ENCODE data around the gene TBL1X.
"Not testable (repeated sequence)": the region's sequence is repeated elsewhere in the genome, so short reads cannot be mapped to it uniquely, and the experiment has no call there.

The TBL1X gene

DNA sequence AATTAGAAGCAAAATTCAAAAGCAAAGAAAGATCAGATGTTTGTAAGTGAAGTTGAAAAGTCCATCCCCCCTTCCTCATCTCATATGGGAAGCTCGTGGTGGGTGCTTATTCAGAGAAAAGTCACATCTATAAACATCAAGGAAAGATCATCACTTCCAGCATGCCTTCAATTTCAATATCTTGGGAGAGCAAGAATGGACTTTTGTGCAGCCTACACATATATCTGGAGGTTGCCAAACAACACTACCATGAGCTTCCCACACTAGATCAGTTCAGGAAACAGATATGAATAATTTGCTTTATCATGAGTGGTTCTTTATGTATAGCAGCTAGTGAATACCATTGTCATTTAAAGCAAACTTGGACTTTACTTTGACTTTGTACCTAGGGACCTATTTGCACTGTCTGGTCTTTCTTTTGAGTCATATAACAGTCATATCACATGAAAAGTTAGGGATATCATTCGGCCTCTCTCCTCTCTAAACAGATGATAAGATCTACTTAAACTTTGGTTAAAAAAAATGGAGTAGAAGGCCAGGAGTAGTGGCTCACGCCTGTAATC lies 5.6 kb upstream of the TBL1X start:
- DNase-seq (ENCODE audit: low read depth) = no peak

DNA sequence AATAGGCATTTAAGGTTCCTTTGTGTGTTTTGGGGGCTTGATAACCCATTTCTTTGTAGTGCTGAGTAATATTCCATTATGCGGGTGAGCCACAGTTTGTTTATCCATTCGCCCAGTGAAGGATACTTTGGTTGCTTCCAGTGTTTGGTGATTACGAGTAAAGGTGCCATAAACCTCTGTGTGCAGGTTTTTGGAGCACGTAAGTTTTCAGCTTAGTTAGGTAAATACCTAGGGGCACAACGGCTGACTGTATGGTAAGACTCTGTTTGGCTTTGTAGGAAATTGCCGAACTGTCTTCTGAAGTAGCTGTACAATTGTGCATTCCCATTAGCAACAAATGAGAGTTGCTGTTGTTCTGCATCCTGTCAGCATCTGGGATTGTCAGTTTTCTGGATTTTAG lies 3.8 kb upstream of the TBL1X start:
- no peak for DNase-seq (ENCODE audit: low read depth)

DNA sequence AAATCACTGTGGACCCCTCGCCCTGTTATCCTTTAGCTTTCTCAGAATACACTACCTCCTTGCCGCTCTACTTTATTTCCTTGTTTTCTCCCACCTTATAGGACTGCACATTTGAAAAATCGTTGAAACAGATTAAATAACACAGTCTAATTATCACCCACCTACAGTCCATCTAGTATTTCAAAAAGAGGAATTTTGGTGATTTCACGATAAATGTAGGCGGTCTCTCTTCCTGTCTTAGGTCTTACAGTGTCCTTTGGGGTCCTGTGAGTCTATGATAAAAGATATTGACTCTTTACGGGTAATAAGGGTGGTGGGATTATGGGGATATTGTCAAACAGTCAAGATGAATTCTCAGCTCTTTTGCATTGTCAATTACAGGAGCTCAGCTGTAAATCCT lies 2.4 kb upstream of the TBL1X start:
- no peak for DNase-seq (ENCODE audit: low read depth)

DNA sequence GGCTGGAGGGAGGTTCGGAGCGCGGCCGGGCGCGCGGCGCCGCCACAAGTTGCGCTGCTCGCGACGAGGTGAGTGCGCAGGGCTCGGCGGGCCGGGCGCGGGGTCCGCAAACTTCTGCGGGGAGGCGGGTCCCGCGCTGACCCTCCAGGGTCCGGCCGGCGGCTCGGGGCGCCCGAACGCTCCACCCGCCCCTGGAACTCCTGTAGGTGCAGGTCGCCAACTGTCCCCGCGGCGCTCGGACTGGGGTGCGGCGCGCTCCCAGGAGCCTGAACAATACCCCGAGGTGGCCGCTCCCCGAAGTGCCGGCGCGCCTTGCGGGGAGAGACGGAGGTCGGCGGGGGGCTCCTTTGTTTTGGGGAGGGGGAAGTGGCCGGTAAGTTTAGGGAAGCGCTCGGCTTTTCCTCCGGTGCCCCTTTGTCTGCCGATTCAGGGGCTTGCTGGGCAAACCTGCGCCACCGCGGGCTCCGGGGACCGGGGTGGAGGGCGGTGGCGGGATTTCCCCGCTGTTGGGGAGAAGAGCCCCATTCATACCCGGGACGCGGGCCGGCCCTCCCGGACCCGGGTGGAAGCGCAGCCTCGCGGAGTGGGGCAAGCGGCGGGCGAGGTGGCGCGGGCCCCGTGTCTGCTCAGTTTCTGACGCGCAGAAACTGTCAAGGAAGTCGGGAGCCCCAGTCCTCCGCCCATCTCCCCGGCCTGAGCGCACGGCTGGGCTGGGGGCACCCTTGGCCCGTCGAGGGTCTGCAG lies 694 bp downstream of the TBL1X start:
- no peak for DNase-seq (ENCODE audit: low read depth)

DNA sequence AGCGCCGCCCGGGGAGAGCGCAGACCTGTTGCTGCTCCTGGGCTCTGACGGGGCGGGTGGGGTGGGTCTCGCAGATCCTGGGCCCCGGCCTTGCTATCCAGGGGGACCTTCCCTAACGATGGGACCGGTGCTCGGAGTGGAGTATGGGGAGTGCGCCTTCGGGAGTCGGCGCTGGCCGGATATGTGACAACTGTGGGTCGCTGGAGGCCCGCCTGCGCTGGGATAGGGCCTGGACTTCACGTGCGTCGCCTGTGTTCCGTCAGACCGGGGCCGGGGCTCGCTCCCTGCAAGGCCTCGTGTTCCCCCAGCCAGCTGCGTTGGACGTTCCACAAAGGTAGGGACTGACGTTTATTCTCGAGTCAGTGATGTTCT lies 1.3 kb downstream of the TBL1X start:
- DNase-seq (ENCODE audit: low read depth) = no peak

DNA sequence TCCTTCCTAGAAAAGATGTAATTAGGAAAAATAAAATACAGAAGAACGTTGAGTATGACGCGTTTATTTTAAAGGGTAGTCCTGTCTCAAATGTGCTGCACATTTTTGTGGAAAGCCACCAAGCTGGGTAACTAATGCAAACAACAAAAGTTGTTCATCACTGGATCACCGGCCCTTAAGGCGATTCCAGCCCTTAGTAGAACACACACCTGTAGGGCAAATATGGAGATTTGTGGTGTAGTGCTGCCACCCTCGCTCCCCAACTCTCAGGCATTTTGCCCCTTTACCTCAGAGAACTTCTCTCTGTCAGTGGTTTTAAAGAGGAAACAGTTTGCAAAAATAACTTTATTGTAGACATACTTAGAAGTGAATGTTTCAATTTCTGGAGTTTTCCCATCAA lies 1.9 kb downstream of the TBL1X start:
- DNase-seq (ENCODE audit: low read depth) = no peak

DNA sequence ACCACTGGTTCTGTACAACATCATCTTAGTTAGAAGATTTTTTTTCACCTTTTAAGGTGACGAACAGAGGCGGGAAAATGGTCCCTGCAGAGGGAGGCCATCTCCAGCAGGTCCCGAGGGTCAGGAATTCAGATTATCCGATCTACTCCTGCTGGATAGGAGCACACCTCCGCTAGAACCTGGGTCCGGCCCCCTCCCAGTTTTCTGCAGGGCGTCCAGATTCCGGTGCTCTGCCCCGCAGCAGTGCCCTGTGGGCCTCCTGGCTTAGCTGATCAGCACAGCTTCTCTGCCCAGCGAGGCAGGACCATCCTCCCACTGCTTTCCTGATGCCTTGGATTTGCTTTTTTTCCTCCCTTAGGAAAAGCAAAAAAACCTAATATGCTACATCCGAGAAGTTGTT lies 2.3 kb downstream of the TBL1X start:
- DNase-seq (ENCODE audit: low read depth) = no peak

DNA sequence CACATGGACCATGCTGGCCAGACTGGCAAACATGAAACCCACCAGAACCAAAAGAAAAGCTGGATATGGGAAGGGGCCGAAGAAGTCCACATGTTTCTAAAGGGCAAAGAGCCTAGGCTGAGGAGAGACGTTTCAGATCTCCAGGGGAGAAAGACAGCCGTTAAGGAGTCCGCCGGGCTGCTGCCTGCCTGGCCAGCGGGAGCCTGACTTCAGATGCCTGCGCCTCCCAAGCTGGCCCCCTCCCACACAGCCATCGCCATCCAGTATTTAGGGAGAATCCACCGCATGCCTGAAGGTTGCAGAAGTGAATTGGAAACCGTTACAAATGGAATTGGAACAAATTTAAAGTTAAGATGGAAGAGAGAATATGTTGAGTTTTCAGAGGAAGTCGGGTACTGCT lies 2.9 kb downstream of the TBL1X start:
- no peak for DNase-seq (ENCODE audit: low read depth)

DNA sequence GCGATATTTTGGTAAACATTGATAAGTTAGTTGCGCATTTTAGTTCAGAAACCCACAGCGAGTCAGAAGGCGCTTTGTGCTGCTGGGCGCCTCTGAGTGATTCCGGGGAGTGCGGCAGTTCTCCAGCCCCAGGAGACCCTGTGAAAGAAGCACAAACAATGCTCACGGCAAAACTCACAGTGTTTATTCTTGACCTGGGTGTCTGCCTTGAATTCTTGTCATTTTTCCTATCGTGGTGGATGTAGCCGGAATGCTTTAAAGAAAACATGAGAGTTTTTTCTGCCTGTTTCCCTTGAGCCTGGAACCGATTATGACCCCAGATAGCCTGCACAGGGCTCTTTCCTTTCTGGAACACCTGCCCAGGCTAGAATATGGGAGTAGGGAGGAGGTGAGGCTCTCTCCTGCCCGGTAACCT lies 6.7 kb downstream of the TBL1X start:
- no peak for DNase-seq (ENCODE audit: low read depth)

DNA sequence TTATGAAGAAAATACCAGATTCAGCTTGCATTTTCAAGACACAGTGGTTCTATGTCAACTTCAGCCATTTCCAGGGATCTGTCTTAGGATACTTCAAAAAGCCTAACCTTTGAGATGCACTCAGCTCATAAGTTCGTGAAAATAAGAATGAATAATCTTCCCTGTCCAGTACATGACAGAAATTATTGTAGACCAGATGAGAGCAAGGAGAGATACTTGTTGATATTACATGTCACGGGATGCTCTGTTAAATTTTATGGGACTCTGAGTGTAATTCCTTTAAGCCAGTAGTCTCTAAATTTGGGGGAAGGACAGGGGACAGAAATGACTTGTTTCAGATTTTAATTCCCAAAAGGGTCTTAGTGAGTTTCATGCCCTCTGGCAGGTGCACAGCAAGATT lies 8.8 kb downstream of the TBL1X start:
- no peak for DNase-seq (ENCODE audit: low read depth)

DNA sequence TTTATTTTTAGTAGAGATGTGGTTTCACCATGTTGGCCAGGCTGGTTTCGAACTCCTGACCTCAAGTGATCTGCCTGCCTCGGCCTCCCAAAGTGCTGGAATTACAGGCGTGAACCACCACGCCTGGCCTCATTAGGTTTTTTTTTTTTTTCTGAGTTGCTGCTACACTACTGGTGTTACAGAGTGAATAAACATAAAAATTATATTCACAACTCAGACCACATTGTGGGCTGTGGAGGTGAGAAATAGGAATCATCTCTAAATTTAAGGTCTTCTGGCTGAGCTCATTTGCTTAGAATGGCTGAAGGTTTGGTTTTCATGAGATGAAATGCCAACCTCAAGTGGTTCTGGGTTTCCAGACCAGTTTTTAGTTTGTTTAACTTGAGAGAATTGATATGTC lies 10.6 kb downstream of the TBL1X start:
- not testable (repeated sequence) for DNase-seq (ENCODE audit: low read depth)

DNA sequence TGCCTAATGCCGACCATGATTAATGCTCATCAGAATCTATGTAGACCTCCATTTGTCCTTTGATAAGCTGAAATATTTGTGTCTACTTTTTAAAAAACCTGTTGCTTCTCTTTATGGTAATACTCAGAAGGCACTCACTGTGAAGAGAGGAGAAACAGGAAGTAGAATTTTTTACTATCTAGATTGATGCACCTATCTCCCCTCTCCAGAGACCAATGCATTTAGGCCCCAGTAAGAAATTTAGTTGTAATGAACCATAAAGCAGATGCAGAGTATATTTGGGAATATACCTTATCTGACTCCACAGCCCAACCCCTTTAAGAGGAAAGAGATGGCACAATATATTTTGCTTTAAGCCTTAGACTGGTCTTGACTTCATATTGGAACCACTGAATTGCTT lies 11.1 kb downstream of the TBL1X start:
- no peak for DNase-seq (ENCODE audit: low read depth)

DNA sequence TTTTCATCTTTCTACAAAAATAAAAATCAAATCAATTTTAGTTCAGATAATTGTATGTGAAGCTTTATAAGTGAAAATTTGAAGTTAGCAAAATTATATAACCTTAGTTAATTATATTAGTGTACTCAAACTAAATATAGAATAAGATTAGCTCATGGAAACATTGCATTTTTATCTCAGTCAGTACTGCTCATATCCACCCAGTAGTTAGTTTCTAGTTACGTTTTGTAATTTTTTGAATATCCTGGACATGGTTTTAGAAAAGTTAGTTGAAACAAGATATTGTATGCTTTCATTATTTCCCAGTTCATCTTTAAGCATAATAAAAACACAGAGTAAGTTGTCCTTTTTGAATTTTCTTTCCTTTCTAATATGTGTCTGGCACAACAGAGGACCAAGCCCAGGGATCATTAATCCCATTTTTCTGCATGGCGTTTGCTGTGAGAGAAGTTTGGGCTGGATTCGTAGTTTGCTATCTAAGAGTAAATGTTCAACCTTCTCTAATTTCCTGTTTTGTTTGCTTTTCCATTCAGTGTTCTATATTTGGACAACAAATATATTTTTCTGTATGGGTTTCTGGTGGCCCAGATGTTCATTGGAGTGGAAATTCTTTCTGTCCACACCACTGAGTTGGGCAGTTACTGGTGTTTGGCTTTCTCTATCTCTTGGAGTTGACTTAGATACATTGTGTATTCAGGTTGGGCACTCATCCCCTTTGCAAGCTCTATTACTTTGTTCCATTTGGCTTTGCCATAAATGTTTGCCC lies 12.1 kb downstream of the TBL1X start:
- no peak for DNase-seq (ENCODE audit: low read depth)

DNA sequence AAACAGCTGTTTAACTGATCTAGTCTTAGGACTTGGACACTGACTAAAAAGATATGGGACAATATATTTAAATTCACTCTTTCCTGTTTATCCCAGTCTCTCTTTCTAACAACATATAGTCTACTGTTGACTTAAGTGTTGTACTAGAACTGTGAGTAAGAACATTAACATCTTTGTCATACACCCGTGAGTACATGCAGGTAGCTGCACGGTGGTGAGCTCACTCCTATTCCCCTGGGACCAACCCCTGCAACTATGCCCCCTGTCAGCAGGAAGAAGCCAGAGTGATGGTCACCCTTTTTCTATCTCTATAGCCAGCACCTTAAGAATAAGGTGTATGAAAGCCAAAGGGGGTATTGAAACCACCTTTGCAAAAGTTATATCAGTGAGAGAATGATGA lies 17.6 kb downstream of the TBL1X start:
- no peak for DNase-seq (ENCODE audit: low read depth)

DNA sequence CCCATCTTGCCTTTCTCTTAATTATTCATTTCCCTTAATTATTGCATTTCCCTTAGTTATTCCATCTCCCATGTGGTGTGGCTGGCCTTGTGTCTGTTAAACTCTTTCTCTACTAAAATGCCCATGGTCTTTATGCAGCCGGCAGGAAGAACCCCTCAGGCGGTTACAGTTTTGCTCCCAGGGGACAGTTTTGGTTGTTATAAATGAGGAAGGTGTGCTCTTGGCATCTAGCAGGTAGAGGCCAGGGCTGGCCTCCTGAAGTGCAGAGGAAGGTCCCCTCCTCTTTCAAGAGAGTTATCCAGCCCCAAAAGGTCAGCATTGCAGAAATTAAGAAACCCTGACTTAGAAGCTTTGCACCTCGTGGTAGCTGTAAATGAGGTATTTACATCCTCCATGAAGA lies 18.0 kb downstream of the TBL1X start:
- DNase-seq (ENCODE audit: low read depth) = no peak

DNA sequence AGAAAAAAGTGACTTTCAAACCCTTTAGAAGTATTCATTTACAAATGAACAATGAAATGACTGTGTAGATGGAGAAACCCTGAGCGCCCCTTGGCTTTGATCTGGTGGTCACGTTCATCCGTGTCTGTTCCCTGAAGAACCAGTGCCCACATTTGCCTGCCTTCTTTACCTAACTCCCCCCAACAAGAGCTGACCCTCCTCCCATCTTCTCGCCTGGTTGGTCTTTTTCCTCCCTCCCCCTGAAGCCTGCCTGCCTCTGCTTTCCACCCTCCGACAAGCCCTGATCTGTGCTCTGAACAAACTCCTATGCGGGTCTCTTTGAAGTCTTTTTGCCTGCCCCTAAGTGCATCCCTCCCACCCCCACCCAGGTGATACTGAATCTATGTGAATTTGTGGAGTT lies 18.5 kb downstream of the TBL1X start:
- DNase-seq (ENCODE audit: low read depth) = no peak

DNA sequence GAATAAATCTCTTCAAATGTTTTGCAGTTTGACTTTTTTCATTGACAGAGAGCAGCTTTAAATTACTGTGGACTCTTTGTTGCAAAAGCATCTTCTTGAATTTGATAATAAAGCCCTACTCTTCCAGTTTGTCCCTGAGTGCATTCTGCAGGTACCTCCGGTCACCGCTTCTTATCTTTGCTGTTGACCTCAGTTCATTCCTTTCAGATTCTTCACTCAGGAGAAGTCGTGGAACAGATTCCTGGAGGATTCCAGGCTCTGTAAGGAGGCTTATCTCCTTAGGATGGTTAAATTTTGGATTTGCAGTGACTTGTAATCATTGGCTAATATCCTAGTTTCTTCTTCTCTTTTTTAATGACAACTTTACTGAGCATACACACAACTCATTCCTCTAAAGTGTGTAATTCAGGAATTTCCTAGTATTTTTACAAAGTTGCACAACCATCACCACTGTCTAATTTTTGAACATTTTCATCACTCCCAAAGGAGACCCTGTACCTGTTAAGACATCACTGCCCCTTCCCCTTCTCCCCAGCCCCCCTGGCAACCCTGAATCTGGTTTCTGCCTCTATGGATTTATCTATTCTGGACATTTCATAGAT lies 22.0 kb downstream of the TBL1X start:
- no peak for DNase-seq (ENCODE audit: low read depth)

DNA sequence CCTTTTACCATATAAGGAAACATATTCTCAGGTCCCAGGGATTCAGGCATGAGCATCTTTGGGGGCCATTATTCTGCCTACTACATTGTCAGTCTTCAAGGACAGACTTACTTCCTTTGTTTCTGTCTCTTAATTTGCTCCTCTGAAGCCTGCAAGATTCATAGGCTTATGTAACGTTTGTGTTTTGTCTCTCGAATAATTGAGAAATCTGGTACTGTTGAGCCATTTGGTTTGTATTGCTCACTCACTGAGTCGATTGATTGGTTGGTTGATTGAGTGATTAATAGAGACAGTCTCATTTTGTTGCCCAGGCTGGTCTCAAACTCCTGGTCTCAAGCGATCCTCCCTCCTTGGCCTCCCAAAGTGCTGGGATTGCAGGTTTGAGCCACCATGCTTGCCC lies 23.7 kb downstream of the TBL1X start:
- no peak for DNase-seq (ENCODE audit: low read depth)

DNA sequence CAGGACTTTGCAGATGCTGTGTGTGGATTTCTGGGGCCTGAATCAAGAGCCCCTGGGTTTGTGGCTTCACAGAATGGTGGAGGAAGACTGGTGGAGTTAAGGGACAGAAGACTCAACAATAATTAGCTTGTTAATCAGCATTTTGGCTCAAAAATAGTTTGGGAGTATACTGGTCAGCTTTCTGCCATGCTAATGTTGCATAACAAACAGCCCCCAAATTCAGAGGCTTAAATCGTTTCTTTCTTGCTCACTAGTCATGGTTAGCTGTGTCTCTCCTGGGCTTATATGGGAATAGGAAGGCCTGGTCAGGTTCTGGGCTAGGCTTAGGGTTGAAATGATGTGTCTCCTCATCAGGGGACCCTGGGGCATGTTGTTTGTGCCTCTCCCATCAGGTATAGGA lies 24.4 kb downstream of the TBL1X start:
- DNase-seq (ENCODE audit: low read depth) = no peak

DNA sequence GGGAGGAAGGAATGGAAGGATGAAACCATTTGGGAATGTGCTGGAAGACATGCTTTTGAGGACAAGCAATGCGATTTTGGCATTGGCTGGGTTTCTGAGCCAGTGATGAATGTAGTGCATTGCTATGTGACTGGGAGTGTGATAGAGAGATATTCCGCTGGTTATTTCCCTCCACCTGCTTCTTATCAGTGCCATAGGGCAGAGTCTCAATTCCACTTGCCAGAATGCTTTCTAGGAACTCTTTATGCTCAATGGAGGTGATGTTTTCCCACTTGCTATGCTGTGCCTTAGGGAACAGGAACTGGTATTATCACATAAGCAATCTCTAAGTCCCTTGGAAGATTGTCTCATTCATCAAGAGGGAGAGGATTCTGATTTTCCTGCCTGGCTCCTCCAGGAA lies 28.0 kb downstream of the TBL1X start:
- no peak for DNase-seq (ENCODE audit: low read depth)

DNA sequence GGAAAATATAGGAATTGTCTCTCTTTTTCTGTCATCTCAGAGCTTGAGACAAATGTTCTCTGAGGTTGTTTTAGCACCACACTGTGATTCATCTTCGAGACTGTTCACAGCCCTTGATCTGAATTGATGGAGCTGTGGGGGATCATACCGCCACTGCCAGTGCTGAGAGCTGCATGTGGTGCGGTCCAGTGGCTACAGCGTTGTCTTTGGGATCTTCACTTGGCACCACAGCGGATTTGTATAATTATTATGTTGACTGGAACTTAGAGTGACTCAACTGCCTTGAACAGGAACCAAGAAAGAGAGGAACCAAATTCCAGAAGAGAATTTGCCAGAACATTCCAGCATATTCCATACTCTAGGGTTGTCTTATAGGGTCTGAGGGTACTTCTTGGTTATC lies 29.1 kb downstream of the TBL1X start:
- no peak for DNase-seq (ENCODE audit: low read depth)

DNA sequence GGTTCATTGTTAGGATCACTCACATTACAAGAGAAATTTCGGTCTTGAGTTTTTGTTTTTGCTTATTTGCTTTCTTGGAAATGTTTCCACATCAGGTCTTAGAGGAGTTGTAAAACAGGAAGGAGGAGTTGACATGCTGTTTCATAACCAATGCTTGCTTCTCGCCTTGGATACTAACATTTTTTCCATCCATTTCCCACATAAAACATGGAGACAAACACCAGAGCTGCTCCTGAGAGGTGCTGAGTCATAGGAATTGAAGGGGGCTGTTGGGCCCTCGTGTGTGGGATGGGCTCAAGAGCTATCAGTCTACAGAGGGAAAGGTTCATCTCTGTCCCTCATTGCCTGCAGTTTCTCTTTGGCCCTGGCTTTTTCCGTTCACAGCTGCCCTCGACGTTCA lies 29.9 kb downstream of the TBL1X start:
- DNase-seq (ENCODE audit: low read depth) = no peak

DNA sequence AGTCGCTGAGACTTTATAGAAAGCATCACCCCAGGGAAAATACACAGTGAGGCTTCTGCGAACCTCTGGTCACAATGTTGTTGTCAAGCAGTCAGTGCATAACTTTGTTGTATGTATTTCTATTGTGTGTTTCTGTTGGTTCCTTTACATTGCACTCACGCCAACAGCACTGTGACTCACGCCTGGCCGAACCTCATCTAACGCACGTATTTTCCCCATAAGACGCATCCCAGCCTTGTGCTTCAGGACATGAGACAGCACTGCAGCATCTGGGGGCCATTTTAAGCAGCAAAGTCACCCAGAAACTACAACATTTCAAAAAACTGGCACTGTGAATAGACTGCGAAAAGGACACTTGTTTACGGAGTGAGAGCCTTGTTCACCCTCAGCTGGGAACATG lies 30.6 kb downstream of the TBL1X start:
- no peak for DNase-seq (ENCODE audit: low read depth)

Data from stimulated activated CD4-positive, alpha-beta T cell treated with anti-CD3 and anti-CD28 coated beads, Interleukin-2, amount 100 ng/mL, for 4 hours (primary cell).